ENCODE data around the gene PHF13. TPM values are rescaled to one million over a fixed set of nuclear protein-coding genes. Genes with fewer than 3 reads are reported as not detected.
A peak's percentile ranks its signal among the peaks of the same experiment; 100 is the strongest.

PHF13 gene
- total and polyA plus RNA-seq, 9 of the 15 experiments (the other 6 are each of a cell fraction or from before 2014, with no cell fraction given): 1.8 to 36.1 (median 11.7) TPM

- WGBS (ENCODE audit: insufficient coverage, low coverage, missing lambda C conversion rate): 1% methylated on average over 50 of the region's 82 CpGs
- peak overlapping the region; percentile 83 for H3K4me2 ChIP-seq (ENCODE audit: insufficient read depth, low read length)
- peaks cover 19% of the 10 kb centered on the region for H4K20me1 ChIP-seq (replicated peaks; ENCODE audit: control insufficient read depth, insufficient read depth, low read length)
- ATAC-seq (no peak), DNase-seq (ENCODE audit: extremely low read depth in 1 of 4, low spot score in 3 of 4) (peak in 1 of 4 experiments; percentile 41), FAIRE-seq (no peak)
- peaks cover 79% of the 10 kb centered on the region for H3K79me2 ChIP-seq (ENCODE audit: control insufficient read depth, insufficient read depth, low read length)
- peak overlapping the region; percentile 97 for H3K4me3 ChIP-seq
- no peak overlapping the region for H2AFZ ChIP-seq (ENCODE audit: low read depth, low read length)
- peak overlapping the region; percentile 73 to 97 for H3K9ac ChIP-seq (ENCODE audit: insufficient read depth in 1 of 2, low read depth in 2 of 2, low read length in 2 of 2)
- peaks cover 3% of the 10 kb centered on the region for H3K9me1 ChIP-seq (ENCODE audit: control insufficient read depth, insufficient read depth, low read length)
- no peaks in the 10 kb centered on the region for H3K9me3 ChIP-seq (replicated peaks; ENCODE audit: control insufficient read depth, insufficient read depth, low read depth, low read length)
- in situ Hi-C loops (cut with MboI) (no loop called here), intact Hi-C loops (cut with micrococcal nuclease) (no loop called here)
- peaks cover 40% of the 10 kb centered on the region; the same call in 2 of the 3 replicates for H3K36me3 ChIP-seq (ENCODE audit: control insufficient read depth, insufficient read depth, low read length)
- H3K4me1 ChIP-seq (replicated peaks in 1 of 2; ENCODE audit: control insufficient read depth in 2 of 2, insufficient read depth in 2 of 2, low read length in 2 of 2): peaks cover 14 to 39% of the 10 kb centered on the region in 2 experiments
- CTCF ChIA-PET (ENCODE audit: low intra/inter-chr PET ratio): no interaction called here
- H3K27me3 ChIP-seq (ENCODE audit: control insufficient read depth in 2 of 2, insufficient read depth in 2 of 2, low read length in 2 of 2): no peaks in the 10 kb centered on the region
- POLR2A ChIA-PET: interaction anchor here (0.6 to 1.7 kb wide), 12 partner anchors 9 to 63 kb away, joined by 3 to 11 read pairs (median 4); partner anchors contain the start of genes NOL9, TAS1R1 and THAP3
- peak overlapping the region; percentile 93 for H3K27ac ChIP-seq (ENCODE audit: extremely low read depth, low read depth, low read length)
- no TSS peak for BruUV-seq (replicated peaks)
- no peak for TF ChIP-seq BCOR (IDR thresholded peaks at IDR 0.05)
- no peak for TF ChIP-seq MIER1 (IDR thresholded peaks at IDR 0.05; ENCODE audit: low read depth)
- TF ChIP-seq NBN (IDR thresholded peaks at IDR 0.05; ENCODE audit: low read depth): no peak
- TF ChIP-seq BDP1 (IDR thresholded peaks at IDR 0.05; ENCODE audit: insufficient read depth, insufficient read length): no peak
- no peak for TF ChIP-seq L3MBTL2 (IDR thresholded peaks at IDR 0.05)
- TF ChIP-seq NR0B1 (IDR thresholded peaks at IDR 0.05; ENCODE audit: partially characterized antibody): no peak
- TF ChIP-seq ARHGAP35 (IDR thresholded peaks at IDR 0.05; ENCODE audit: partially characterized antibody): no peak
- TF ChIP-seq ERF (CRISPR knock-in tag; IDR thresholded peaks at IDR 0.05): no peak
- TF ChIP-seq NKRF (IDR thresholded peaks at IDR 0.05; ENCODE audit: borderline replicate concordance): no peak
- TF ChIP-seq CXXC5 (CRISPR knock-in tag; IDR thresholded peaks at IDR 0.05): peak; percentile 28; the same call in 1 of the 2 replicates
- TF ChIP-seq NCOA4 (IDR thresholded peaks at IDR 0.05; ENCODE audit: partially characterized antibody): no peak
- TF ChIP-seq GATAD2A (IDR thresholded peaks at IDR 0.05): 0 out of 2 replicates have a peak, but pooled peaks have one; percentile 55
- TF ChIP-seq RBBP5 (IDR thresholded peaks at IDR 0.05; ENCODE audit: borderline replicate concordance, insufficient read depth, low read length, poor library complexity, severe bottlenecking): peak; percentile 85
- TF ChIP-seq TAF9B (IDR thresholded peaks at IDR 0.05; ENCODE audit: partially characterized antibody): no peak
- TF ChIP-seq JUN (IDR thresholded peaks at IDR 0.05; ENCODE audit: borderline replicate concordance, low read depth, low read length): no peak
- TF ChIP-seq JUN (CRISPR knock-in tag; IDR thresholded peaks at IDR 0.05; ENCODE audit: borderline replicate concordance): no peak
- no peak for TF ChIP-seq XRCC5 (IDR thresholded peaks at IDR 0.05; ENCODE audit: low read depth, low read length)
- no peak for TF ChIP-seq SMAD1 (IDR thresholded peaks at IDR 0.05; ENCODE audit: low read depth, low read length, partially characterized antibody)
- no peak for TF ChIP-seq PKNOX1 (IDR thresholded peaks at IDR 0.05)
These were observed 1.6 kb downstream of the PHF13 start for GRCh38 chr1:6614929-6615785.

Data from K562 (cell line).